H1 (cell line): Measurements from ENCODE around the gene AGTR1. TPM values are rescaled to one million over a fixed set of nuclear protein-coding genes. Genes with fewer than 3 reads are reported as not detected.

Experiments used
- BACH1 ChIP-seq: IDR thresholded peaks from 2 replicates; pipeline ENCODE4 v1.6.1; 2012; ENCODE audit warnings: low read length, improper control_type of control experiment
- FOSL1 ChIP-seq: IDR thresholded peaks from 2 replicates; pipeline ENCODE4 v1.6.1; 2011; ENCODE audit warnings: mild to moderate bottlenecking, low read depth, low read length, moderate library complexity; ENCODE audit not compliant: insufficient read depth
- POU5F1 ChIP-seq: IDR thresholded peaks from 2 replicates; pipeline ENCODE4 v1.6.1; 2011; ENCODE audit warnings: low read depth, mild to moderate bottlenecking, low read length, moderate library complexity
- RFX5 ChIP-seq: IDR thresholded peaks from 2 replicates; pipeline ENCODE4 v1.6.1; 2011; ENCODE audit warnings: low read depth, low read length, improper control_type of control experiment, borderline replicate concordance
- RNF2 ChIP-seq: fragments of 200-900, 300-1000 bp; sonication (generic); IDR thresholded peaks from 2 replicates; pipeline ENCODE4 v1.7.1; 2016; ENCODE audit warnings: borderline replicate concordance, low read depth, mild to moderate bottlenecking, antibody characterized with exemption, low read length; ENCODE audit not compliant: poor library complexity, severe bottlenecking; ENCODE audit errors: missing control alignments
- SIN3A ChIP-seq, 2 experiments: IDR thresholded peaks in 1 of 2; conservative IDR thresholded peaks in 1 of 2; 2 replicates each; pipeline ENCODE4 v1.6.1; 2011 to 2012; ENCODE audit warnings: low read length in 2 of 2, improper control_type of control experiment in 1 of 2, low read depth in 1 of 2, mild to moderate bottlenecking in 1 of 2
- SP4 ChIP-seq: IDR thresholded peaks from 2 replicates; pipeline ENCODE4 v1.6.1; 2012; ENCODE audit warnings: low read length, inconsistent platforms
- polyA plus RNA-seq, 7 experiments: library from polyadenylated mRNA; depleted of rRNA in 3 of 7; stranded (reverse) in 5 of 7; unstranded in 2 of 7; fragments of >200 nt in 5 of 7; fragments of 200-250 nt in 2 of 7; gene quantifications; 1 replicate in 5 of 7; 2 replicates in 1 of 7; 4 replicates in 1 of 7; pipeline versions ENCODE4 v1.2.1 to v1.2.3, GENCODE V29; 2011 to 2013; ENCODE audit warnings: missing spikeins in 2 of 7, mixed read lengths in 2 of 7
- total RNA-seq: library from RNA; stranded (reverse); fragmentation: NEBNext Ultra II Directional; extraction: Animal tissue kit (Norgen Biotek cat#: 25700); gene quantifications from 2 replicates; pipeline ENCODE4 v1.2.1, GENCODE V29; 2021
- TF ChIP-seq, protein P1 (sequence below): fragments of 300-600 bp; sonication (generic); IDR thresholded peaks from 2 replicates; pipeline ENCODE4 v1.7.1; 2012; ENCODE audit warnings: low read length, moderate library complexity, mild to moderate bottlenecking, inconsistent platforms; ENCODE audit not compliant: insufficient replicate concordance
- TF ChIP-seq, protein P2 (sequence below): IDR thresholded peaks from 2 replicates; pipeline ENCODE4 v1.6.1; 2012; ENCODE audit warnings: inconsistent platforms
- TF ChIP-seq, protein P3 (sequence below): IDR thresholded peaks from 2 replicates; pipeline ENCODE4 v1.6.1; 2012; ENCODE audit warnings: inconsistent platforms

The AGTR1 gene
- total and polyA plus RNA-seq, 2 of the 8 experiments (the other 6 are each of a cell fraction or from before 2014, with no cell fraction given) = 0.03 TPM; not detected in 1

DNA sequence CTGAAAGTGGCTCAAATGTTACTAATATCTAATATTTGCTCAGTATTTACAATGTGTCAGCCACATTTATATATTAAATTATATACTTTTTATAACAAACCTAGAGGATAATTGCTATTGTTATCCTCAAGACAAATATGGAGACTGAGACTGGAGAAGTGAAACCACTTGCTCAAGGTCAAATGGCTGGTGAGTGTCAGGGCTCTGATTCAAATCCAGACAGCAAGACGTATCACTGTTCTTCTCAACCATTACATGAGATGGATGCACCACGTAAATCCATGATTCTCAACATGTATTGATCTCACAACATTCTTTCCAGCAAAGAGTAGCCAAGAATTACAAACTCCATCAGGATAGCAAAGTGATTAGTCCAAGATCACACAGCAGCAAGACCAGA, 76.1 kb downstream of the AGTR1 start (continued):
- TF ChIP-seq, protein P1, sequence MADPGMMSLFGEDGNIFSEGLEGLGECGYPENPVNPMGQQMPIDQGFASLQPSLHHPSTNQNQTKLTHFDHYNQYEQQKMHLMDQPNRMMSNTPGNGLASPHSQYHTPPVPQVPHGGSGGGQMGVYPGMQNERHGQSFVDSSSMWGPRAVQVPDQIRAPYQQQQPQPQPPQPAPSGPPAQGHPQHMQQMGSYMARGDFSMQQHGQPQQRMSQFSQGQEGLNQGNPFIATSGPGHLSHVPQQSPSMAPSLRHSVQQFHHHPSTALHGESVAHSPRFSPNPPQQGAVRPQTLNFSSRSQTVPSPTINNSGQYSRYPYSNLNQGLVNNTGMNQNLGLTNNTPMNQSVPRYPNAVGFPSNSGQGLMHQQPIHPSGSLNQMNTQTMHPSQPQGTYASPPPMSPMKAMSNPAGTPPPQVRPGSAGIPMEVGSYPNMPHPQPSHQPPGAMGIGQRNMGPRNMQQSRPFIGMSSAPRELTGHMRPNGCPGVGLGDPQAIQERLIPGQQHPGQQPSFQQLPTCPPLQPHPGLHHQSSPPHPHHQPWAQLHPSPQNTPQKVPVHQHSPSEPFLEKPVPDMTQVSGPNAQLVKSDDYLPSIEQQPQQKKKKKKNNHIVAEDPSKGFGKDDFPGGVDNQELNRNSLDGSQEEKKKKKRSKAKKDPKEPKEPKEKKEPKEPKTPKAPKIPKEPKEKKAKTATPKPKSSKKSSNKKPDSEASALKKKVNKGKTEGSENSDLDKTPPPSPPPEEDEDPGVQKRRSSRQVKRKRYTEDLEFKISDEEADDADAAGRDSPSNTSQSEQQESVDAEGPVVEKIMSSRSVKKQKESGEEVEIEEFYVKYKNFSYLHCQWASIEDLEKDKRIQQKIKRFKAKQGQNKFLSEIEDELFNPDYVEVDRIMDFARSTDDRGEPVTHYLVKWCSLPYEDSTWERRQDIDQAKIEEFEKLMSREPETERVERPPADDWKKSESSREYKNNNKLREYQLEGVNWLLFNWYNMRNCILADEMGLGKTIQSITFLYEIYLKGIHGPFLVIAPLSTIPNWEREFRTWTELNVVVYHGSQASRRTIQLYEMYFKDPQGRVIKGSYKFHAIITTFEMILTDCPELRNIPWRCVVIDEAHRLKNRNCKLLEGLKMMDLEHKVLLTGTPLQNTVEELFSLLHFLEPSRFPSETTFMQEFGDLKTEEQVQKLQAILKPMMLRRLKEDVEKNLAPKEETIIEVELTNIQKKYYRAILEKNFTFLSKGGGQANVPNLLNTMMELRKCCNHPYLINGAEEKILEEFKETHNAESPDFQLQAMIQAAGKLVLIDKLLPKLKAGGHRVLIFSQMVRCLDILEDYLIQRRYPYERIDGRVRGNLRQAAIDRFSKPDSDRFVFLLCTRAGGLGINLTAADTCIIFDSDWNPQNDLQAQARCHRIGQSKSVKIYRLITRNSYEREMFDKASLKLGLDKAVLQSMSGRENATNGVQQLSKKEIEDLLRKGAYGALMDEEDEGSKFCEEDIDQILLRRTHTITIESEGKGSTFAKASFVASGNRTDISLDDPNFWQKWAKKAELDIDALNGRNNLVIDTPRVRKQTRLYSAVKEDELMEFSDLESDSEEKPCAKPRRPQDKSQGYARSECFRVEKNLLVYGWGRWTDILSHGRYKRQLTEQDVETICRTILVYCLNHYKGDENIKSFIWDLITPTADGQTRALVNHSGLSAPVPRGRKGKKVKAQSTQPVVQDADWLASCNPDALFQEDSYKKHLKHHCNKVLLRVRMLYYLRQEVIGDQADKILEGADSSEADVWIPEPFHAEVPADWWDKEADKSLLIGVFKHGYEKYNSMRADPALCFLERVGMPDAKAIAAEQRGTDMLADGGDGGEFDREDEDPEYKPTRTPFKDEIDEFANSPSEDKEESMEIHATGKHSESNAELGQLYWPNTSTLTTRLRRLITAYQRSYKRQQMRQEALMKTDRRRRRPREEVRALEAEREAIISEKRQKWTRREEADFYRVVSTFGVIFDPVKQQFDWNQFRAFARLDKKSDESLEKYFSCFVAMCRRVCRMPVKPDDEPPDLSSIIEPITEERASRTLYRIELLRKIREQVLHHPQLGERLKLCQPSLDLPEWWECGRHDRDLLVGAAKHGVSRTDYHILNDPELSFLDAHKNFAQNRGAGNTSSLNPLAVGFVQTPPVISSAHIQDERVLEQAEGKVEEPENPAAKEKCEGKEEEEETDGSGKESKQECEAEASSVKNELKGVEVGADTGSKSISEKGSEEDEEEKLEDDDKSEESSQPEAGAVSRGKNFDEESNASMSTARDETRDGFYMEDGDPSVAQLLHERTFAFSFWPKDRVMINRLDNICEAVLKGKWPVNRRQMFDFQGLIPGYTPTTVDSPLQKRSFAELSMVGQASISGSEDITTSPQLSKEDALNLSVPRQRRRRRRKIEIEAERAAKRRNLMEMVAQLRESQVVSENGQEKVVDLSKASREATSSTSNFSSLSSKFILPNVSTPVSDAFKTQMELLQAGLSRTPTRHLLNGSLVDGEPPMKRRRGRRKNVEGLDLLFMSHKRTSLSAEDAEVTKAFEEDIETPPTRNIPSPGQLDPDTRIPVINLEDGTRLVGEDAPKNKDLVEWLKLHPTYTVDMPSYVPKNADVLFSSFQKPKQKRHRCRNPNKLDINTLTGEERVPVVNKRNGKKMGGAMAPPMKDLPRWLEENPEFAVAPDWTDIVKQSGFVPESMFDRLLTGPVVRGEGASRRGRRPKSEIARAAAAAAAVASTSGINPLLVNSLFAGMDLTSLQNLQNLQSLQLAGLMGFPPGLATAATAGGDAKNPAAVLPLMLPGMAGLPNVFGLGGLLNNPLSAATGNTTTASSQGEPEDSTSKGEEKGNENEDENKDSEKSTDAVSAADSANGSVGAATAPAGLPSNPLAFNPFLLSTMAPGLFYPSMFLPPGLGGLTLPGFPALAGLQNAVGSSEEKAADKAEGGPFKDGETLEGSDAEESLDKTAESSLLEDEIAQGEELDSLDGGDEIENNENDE = no peak
- no peak for TF ChIP-seq FOSL1
- TF ChIP-seq RNF2 = no peak
- no peak for TF ChIP-seq POU5F1
- TF ChIP-seq, protein P2, sequence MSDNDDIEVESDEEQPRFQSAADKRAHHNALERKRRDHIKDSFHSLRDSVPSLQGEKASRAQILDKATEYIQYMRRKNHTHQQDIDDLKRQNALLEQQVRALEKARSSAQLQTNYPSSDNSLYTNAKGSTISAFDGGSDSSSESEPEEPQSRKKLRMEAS = no peak
- no peak for TF ChIP-seq SP4
- TF ChIP-seq, protein P3, sequence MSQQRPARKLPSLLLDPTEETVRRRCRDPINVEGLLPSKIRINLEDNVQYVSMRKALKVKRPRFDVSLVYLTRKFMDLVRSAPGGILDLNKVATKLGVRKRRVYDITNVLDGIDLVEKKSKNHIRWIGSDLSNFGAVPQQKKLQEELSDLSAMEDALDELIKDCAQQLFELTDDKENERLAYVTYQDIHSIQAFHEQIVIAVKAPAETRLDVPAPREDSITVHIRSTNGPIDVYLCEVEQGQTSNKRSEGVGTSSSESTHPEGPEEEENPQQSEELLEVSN = no peak
- no peak for TF ChIP-seq SIN3A (conservative IDR thresholded peaks at IDR 0.05 in 1 of 2, IDR thresholded peaks at IDR 0.05 in 1 of 2; ENCODE audit: low read depth in 1 of 2, low read length in 2 of 2)
- no peak for TF ChIP-seq RFX5
- no peak for TF ChIP-seq BACH1
